Measurements from ENCODE around the gene METAP1D.

The METAP1D gene

GRCh38 chr2:172081221-172082022 is 81.7 kb downstream of the METAP1D start:
- Mint-ChIP-seq H3K4me3 (no peak overlapping the region), H3K36me3 (ENCODE audit: insufficient read depth) (peaks cover 36% of the 10 kb centered on the region), H3K4me1 (peaks cover 33% of the 10 kb centered on the region), H3K27me3 (peaks cover 88% of the 10 kb centered on the region), H3K27ac (ENCODE audit: low read depth) (peak overlapping the region; percentile 68), H3K9me3 (no peaks in the 10 kb centered on the region)
- ATAC-seq (replicated peaks; ENCODE audit: extremely low read depth, poor library complexity, severe bottlenecking), result no peak
- DNase-seq (ENCODE audit: low spot score in 2 of 2), result no peak

GRCh38 chr2:172082105-172082943 is 82.6 kb downstream of the METAP1D start:
- no peaks in the 10 kb centered on the region for H3K9me3 Mint-ChIP-seq
- peak overlapping the region; percentile 29 for H3K4me3 Mint-ChIP-seq
- DNase-seq (ENCODE audit: low spot score in 2 of 2) (no peak), ATAC-seq (replicated peaks; ENCODE audit: extremely low read depth, poor library complexity, severe bottlenecking) (no peak)
- H3K27me3 Mint-ChIP-seq, result peaks cover 97% of the 10 kb centered on the region
- peaks cover 43% of the 10 kb centered on the region for H3K36me3 Mint-ChIP-seq (ENCODE audit: insufficient read depth)
- H3K27ac Mint-ChIP-seq (ENCODE audit: low read depth), result no peak overlapping the region
- peaks cover 34% of the 10 kb centered on the region for H3K4me1 Mint-ChIP-seq

GRCh38 chr2:172082944-172083627 is 83.3 kb downstream of the METAP1D start:
- Mint-ChIP-seq H3K36me3 (ENCODE audit: insufficient read depth) (peaks cover 51% of the 10 kb centered on the region), H3K27ac (ENCODE audit: low read depth) (no peak overlapping the region), H3K4me3 (peak overlapping the region; percentile 73), H3K9me3 (no peaks in the 10 kb centered on the region), H3K27me3 (peaks cover 100% of the 10 kb centered on the region), H3K4me1 (peaks cover 39% of the 10 kb centered on the region)
- DNase-seq (ENCODE audit: low spot score in 2 of 2) (no peak), ATAC-seq (replicated peaks; ENCODE audit: extremely low read depth, poor library complexity, severe bottlenecking) (no peak)

GRCh38 chr2:172083628-172084394 is 84.1 kb downstream of the METAP1D start:
- Mint-ChIP-seq H3K27me3 (peaks cover 100% of the 10 kb centered on the region), H3K36me3 (ENCODE audit: insufficient read depth) (peaks cover 56% of the 10 kb centered on the region), H3K9me3 (no peaks in the 10 kb centered on the region), H3K27ac (ENCODE audit: low read depth) (no peak overlapping the region), H3K4me1 (peaks cover 39% of the 10 kb centered on the region), H3K4me3 (peak overlapping the region; percentile 73)
- ATAC-seq (replicated peaks; ENCODE audit: extremely low read depth, poor library complexity, severe bottlenecking) (no peak), DNase-seq (ENCODE audit: low spot score in 2 of 2) (no peak)

- H3K27me3 Mint-ChIP-seq, result peaks cover 99% of the 10 kb centered on the region
- H3K4me3 Mint-ChIP-seq, result peak overlapping the region; percentile 73
- peaks cover 39% of the 10 kb centered on the region for H3K4me1 Mint-ChIP-seq
- ATAC-seq (replicated peaks; ENCODE audit: extremely low read depth, poor library complexity, severe bottlenecking) (no peak), DNase-seq (ENCODE audit: low spot score in 2 of 2) (no peak)
- H3K9me3 Mint-ChIP-seq, result no peaks in the 10 kb centered on the region
- no peak overlapping the region for H3K27ac Mint-ChIP-seq (ENCODE audit: low read depth)
- peaks cover 56% of the 10 kb centered on the region for H3K36me3 Mint-ChIP-seq (ENCODE audit: insufficient read depth)
Measured at GRCh38 chr2:172084395-172084644, 84.6 kb downstream of the METAP1D start.

- Mint-ChIP-seq H3K36me3 (ENCODE audit: insufficient read depth) (peaks cover 54% of the 10 kb centered on the region), H3K4me1 (peaks cover 39% of the 10 kb centered on the region), H3K4me3 (peak overlapping the region; percentile 73), H3K27me3 (peaks cover 99% of the 10 kb centered on the region), H3K9me3 (no peaks in the 10 kb centered on the region), H3K27ac (ENCODE audit: low read depth) (peak overlapping the region; percentile 73)
- ATAC-seq (replicated peaks; ENCODE audit: extremely low read depth, poor library complexity, severe bottlenecking) (no peak), DNase-seq (ENCODE audit: low spot score in 2 of 2) (peak in 1 of 2 donors; percentile 20)
Measured at GRCh38 chr2:172084645-172085459, 85.1 kb downstream of the METAP1D start.

GRCh38 chr2:172085460-172086159 is 85.9 kb downstream of the METAP1D start, which contains the start of gene DLX1:
DLX1 (plus strand) TSS chr2:172085507; CDS start chr2:172085678, 171 bp downstream.
- peaks cover 39% of the 10 kb centered on the region for H3K4me1 Mint-ChIP-seq
- DNase-seq (ENCODE audit: low spot score in 2 of 2) (no peak), ATAC-seq (replicated peaks; ENCODE audit: extremely low read depth, poor library complexity, severe bottlenecking) (peak; percentile 61)
- H3K36me3 Mint-ChIP-seq (ENCODE audit: insufficient read depth), result peaks cover 52% of the 10 kb centered on the region
- H3K9me3 Mint-ChIP-seq, result no peaks in the 10 kb centered on the region
- H3K27me3 Mint-ChIP-seq, result peaks cover 99% of the 10 kb centered on the region
- peak within 1 kb of the TSS; percentile 73 for H3K4me3 Mint-ChIP-seq
- peak within 1 kb of the TSS; percentile 73 for H3K27ac Mint-ChIP-seq (ENCODE audit: low read depth)

- Mint-ChIP-seq H3K36me3 (ENCODE audit: insufficient read depth) (peaks cover 51% of the 10 kb centered on the region), H3K27me3 (peaks cover 98% of the 10 kb centered on the region), H3K27ac (ENCODE audit: low read depth) (peak overlapping the region; percentile 73), H3K9me3 (no peaks in the 10 kb centered on the region), H3K4me3 (peak overlapping the region; percentile 73), H3K4me1 (peaks cover 39% of the 10 kb centered on the region)
- ATAC-seq (replicated peaks; ENCODE audit: extremely low read depth, poor library complexity, severe bottlenecking), result peak; percentile 38
- peak in 1 of 2 donors; percentile 23 for DNase-seq (ENCODE audit: low spot score in 2 of 2)
Measured at GRCh38 chr2:172086241-172087206, 86.8 kb downstream of the METAP1D start.

GRCh38 chr2:172087207-172087779 is 87.5 kb downstream of the METAP1D start:
- H3K27ac Mint-ChIP-seq (ENCODE audit: low read depth), result peak overlapping the region; percentile 73
- ATAC-seq (replicated peaks; ENCODE audit: extremely low read depth, poor library complexity, severe bottlenecking) (no peak), DNase-seq (ENCODE audit: low spot score in 2 of 2) (no peak)
- H3K36me3 Mint-ChIP-seq (ENCODE audit: insufficient read depth), result peaks cover 47% of the 10 kb centered on the region
- peak overlapping the region; percentile 73 for H3K4me3 Mint-ChIP-seq
- H3K4me1 Mint-ChIP-seq, result peaks cover 39% of the 10 kb centered on the region
- peaks cover 98% of the 10 kb centered on the region for H3K27me3 Mint-ChIP-seq
- H3K9me3 Mint-ChIP-seq, result no peaks in the 10 kb centered on the region

- Mint-ChIP-seq H3K36me3 (ENCODE audit: insufficient read depth) (peaks cover 46% of the 10 kb centered on the region), H3K27ac (ENCODE audit: low read depth) (peak overlapping the region; percentile 73), H3K9me3 (no peaks in the 10 kb centered on the region), H3K27me3 (peaks cover 98% of the 10 kb centered on the region), H3K4me3 (peak overlapping the region; percentile 73), H3K4me1 (peaks cover 41% of the 10 kb centered on the region)
- ATAC-seq (replicated peaks; ENCODE audit: extremely low read depth, poor library complexity, severe bottlenecking) (no peak), DNase-seq (ENCODE audit: low spot score in 2 of 2) (no peak)
Measured at GRCh38 chr2:172087780-172088244, 88.1 kb downstream of the METAP1D start.
